K562 (cell line): ENCODE results near the gene DRD3. TPM values are rescaled to one million over a fixed set of nuclear protein-coding genes. Genes with fewer than 3 reads are reported as not detected.

ENCODE experiments used
- ATAC-seq: fragments of 200-7000 bp; cut with Tn5 transposase; 3 replicates; pipeline ENCODE4 v1.9.1; 2020; ENCODE audit warnings: moderate library complexity
- BruUV-seq: library from RNA; stranded (reverse); fragments of 400-500 nt; replicated peaks from 2 replicates; lab custom pipeline; 2021; lab: Mats Ljungman, UMichigan
- CTCF ChIA-PET: fragments of 300-600 bp; formaldehyde crosslinking; extraction: SDS; loops from one replicate; lab custom pipeline; 2021; ENCODE audit warnings: low intra/inter-chr PET ratio; lab: Yijun Ruan, JAX
- POLR2A ChIA-PET: fragments of 300-600, 350-650 bp; sonication (Branson Sonifier 250); formaldehyde crosslinking; extraction: SDS; loops from one replicate; lab custom pipeline; 2021; ENCODE audit warnings: antibody characterized with exemption, inconsistent platforms; lab: Yijun Ruan, JAX
- DNase-seq, 4 experiments: peaks; one replicate each; pipeline versions ENCODE4 v3.0.0 to v3.0.0-alpha.2; 2011 to 2018; ENCODE audit warnings: low spot score in 3 of 4, mixed read lengths in 3 of 4; ENCODE audit errors: extremely low read depth in 1 of 4
- FAIRE-seq: peaks from 2 replicates; lab custom pipeline; 2011; peaks lifted over from hg19 to GRCh38; lab: Jason Lieb, UNC
- H2AFZ ChIP-seq: 2 replicates; pipeline ENCODE4 v1.6.0; 2011; ENCODE audit warnings: low read depth, low read length, control low read depth, inconsistent platforms
- H3K27ac ChIP-seq: fragments of 200-600 bp; 3 replicates; pipeline ENCODE4 v1.8.0; 2011; ENCODE audit warnings: low read depth, mild to moderate bottlenecking, control low read depth, inconsistent platforms, low read length, moderate library complexity, mixed read lengths; ENCODE audit errors: extremely low read depth
- H3K27me3 ChIP-seq, 2 experiments: fragments of 300-600 bp in 1 of 2; 2 replicates in 1 of 2; 3 replicates in 1 of 2; pipeline versions ENCODE4 v1.6.0 to v1.8.0; 2011; ENCODE audit warnings: inconsistent platforms in 2 of 2, low read length in 2 of 2, mild to moderate bottlenecking in 1 of 2, mixed read lengths in 1 of 2, moderate library complexity in 1 of 2; ENCODE audit not compliant: control insufficient read depth in 2 of 2, insufficient read depth in 2 of 2
- H3K36me3 ChIP-seq: fragments of 300-600 bp; 3 replicates; pipeline ENCODE4 v1.8.0; 2011; ENCODE audit warnings: mild to moderate bottlenecking, low read length, inconsistent platforms; ENCODE audit not compliant: control insufficient read depth, insufficient read depth
- H3K4me1 ChIP-seq, 2 experiments: fragments of 200-600 bp in 1 of 2; replicated peaks in 1 of 2; 2 replicates in 1 of 2; 3 replicates in 1 of 2; pipeline versions ENCODE4 v1.5.1 to v1.8.0; 2011; ENCODE audit warnings: inconsistent platforms in 2 of 2, low read length in 2 of 2, mild to moderate bottlenecking in 1 of 2, mixed read lengths in 1 of 2, moderate library complexity in 1 of 2; ENCODE audit not compliant: control insufficient read depth in 2 of 2, insufficient read depth in 2 of 2
- H3K4me2 ChIP-seq: 2 replicates; pipeline ENCODE4 v1.6.1; 2011; ENCODE audit warnings: low read length, control low read depth, inconsistent platforms, mixed read lengths; ENCODE audit not compliant: insufficient read depth
- H3K4me3 ChIP-seq: fragments of 200-600 bp; sonication (generic), shearing (Covaris generic); 2 replicates; pipeline ENCODE4 v1.5.1; 2016; ENCODE audit warnings: control low read depth, inconsistent platforms
- H3K79me2 ChIP-seq: fragments of 200-600 bp; 3 replicates; pipeline ENCODE4 v1.8.0; 2011; ENCODE audit warnings: low read length, inconsistent platforms; ENCODE audit not compliant: control insufficient read depth, insufficient read depth
- H3K9ac ChIP-seq, 2 experiments: 2 replicates each; pipeline versions ENCODE4 v1.6.0 to v1.6.1; 2011; ENCODE audit warnings: low read depth in 2 of 2, low read length in 2 of 2, control low read depth in 1 of 2, inconsistent platforms in 1 of 2, mild to moderate bottlenecking in 1 of 2, mixed read lengths in 1 of 2; ENCODE audit not compliant: insufficient read depth in 1 of 2
- H3K9me1 ChIP-seq: one replicate; pipeline ENCODE4 v1.6.0; 2011; ENCODE audit warnings: inconsistent platforms, mild to moderate bottlenecking, low read length, moderate library complexity; ENCODE audit not compliant: control insufficient read depth, insufficient read depth
- H3K9me3 ChIP-seq: replicated peaks from 2 replicates; pipeline ENCODE4 v1.5.1; 2011; ENCODE audit warnings: low read depth, low read length, inconsistent platforms; ENCODE audit not compliant: control insufficient read depth, insufficient read depth
- H4K20me1 ChIP-seq: replicated peaks from 2 replicates; pipeline ENCODE4 v1.6.1; 2011; ENCODE audit warnings: low read length, inconsistent platforms, mixed read lengths; ENCODE audit not compliant: control insufficient read depth, insufficient read depth
- BACH1 ChIP-seq: fragments of 200-800 bp; sonication (Bioruptor generic); IDR thresholded peaks from 2 replicates; pipeline ENCODE4 v1.6.1; 2016; ENCODE audit warnings: missing genetic modification characterization, missing compliant biosample characterization
- CAMTA2 ChIP-seq: fragments of 250-450 bp; sonication (Bioruptor Pico); conservative IDR thresholded peaks from 2 replicates; pipeline ENCODE4 v1.5.1; 2022
- FOS ChIP-seq: IDR thresholded peaks from 3 replicates; pipeline ENCODE4 v1.6.1; 2011; ENCODE audit not compliant: insufficient read length; ENCODE audit errors: extremely low read depth
- IRF9 ChIP-seq: fragments of 450-650 bp; IDR thresholded peaks from 2 replicates; pipeline ENCODE4 v1.6.1; 2016; ENCODE audit warnings: missing biosample characterization, missing genetic modification characterization
- LEF1 ChIP-seq: fragments of 450-650 bp; IDR thresholded peaks from 2 replicates; pipeline ENCODE4 v1.6.1; 2016; ENCODE audit warnings: mild to moderate bottlenecking
- MTA1 ChIP-seq: fragments of 450-650 bp; IDR thresholded peaks from 2 replicates; pipeline ENCODE4 v1.6.1; 2017; ENCODE audit warnings: borderline replicate concordance
- PHTF2 ChIP-seq: fragments of 250-450 bp; sonication (Bioruptor Pico); IDR thresholded peaks from 2 replicates; pipeline ENCODE4 v1.5.0; 2021; ENCODE audit warnings: mild to moderate bottlenecking
- POLR2AphosphoS5 ChIP-seq: IDR thresholded peaks from 2 replicates; pipeline ENCODE4 v1.6.1; 2011; ENCODE audit warnings: mild to moderate bottlenecking, low read depth, low read length, moderate library complexity; ENCODE audit not compliant: control insufficient read depth, insufficient read depth
- TOE1 ChIP-seq, 2 experiments: fragments of 450-650 bp in 1 of 2; sonication (generic) in 1 of 2; formaldehyde crosslinking in 1 of 2; IDR thresholded peaks; 2 replicates each; pipeline versions ENCODE4 v1.7.1 to v1.8.0; 2016 to 2022; ENCODE audit warnings: borderline replicate concordance in 2 of 2, mild to moderate bottlenecking in 2 of 2, antibody characterized with exemption in 1 of 2, inconsistent platforms in 1 of 2, low read depth in 1 of 2, missing genetic modification reagents in 1 of 2, moderate library complexity in 1 of 2
- U2AF2 ChIP-seq: fragments of 200-400 bp; formaldehyde crosslinking; optimal IDR thresholded peaks from 2 replicates; pipeline ENCODE3; 2017; ENCODE audit warnings: low read depth, mild to moderate bottlenecking, low read length
- ZNF133 ChIP-seq: fragments of 250-450 bp; sonication (Bioruptor Pico); IDR thresholded peaks from 2 replicates; pipeline ENCODE4 v1.4.0; 2020; ENCODE audit warnings: mild to moderate bottlenecking
- ZNF165 ChIP-seq: fragments of 250-450 bp; sonication (Bioruptor Pico); IDR thresholded peaks from 2 replicates; pipeline ENCODE4 v1.4.0; 2020; ENCODE audit warnings: borderline replicate concordance
- ZNF277 ChIP-seq: fragments of 250-450 bp; sonication (Bioruptor Pico); IDR thresholded peaks from 2 replicates; pipeline ENCODE4 v1.8.0; 2022; ENCODE audit warnings: inconsistent platforms, mild to moderate bottlenecking, moderate library complexity, borderline replicate concordance
- WGBS: fragments of 100-300 bp; shearing (Covaris generic); methylation state at CpG from one replicate; pipeline ENCODE4 v1.1.6; 2016; ENCODE audit warnings: low coverage, mixed read lengths; ENCODE audit not compliant: insufficient coverage; ENCODE audit errors: missing lambda C conversion rate; 5-methylcytosine and 5-hydroxymethylcytosine counted together
- in situ Hi-C: fragments of 300-500 bp; cut with MboI; formaldehyde crosslinking; loops from 4 replicates; pipeline ENCODE4 v1.15.0; 2018; ENCODE audit warnings: inconsistent platforms, mixed read lengths
- intact Hi-C: fragments of 100-400 bp; cut with micrococcal nuclease; formaldehyde crosslinking; loops from 2 replicates; pipeline ENCODE4 v1.14.2; 2022
- polyA plus RNA-seq, 8 experiments: library from polyadenylated mRNA; depleted of rRNA in 4 of 8; stranded (reverse) in 5 of 8; unstranded in 3 of 8; fragments of >200 nt; fragmentation: Nextera tagmentation in 2 of 8; fragmentation: Illumina TruSeq in 1 of 8; extraction: Ambion mirVana in 2 of 8; extraction: Trizol in 1 of 8; gene quantifications; 2 replicates each; pipeline versions ENCODE4 v1.2.1 to v1.2.3, GENCODE V29; 2011 to 2014; ENCODE audit warnings: inconsistent platforms in 1 of 8, missing spikeins in 1 of 8
- total RNA-seq, 7 experiments: library from RNA; depleted of rRNA in 6 of 7; stranded (reverse); fragments of >200 nt in 6 of 7; fragmentation: Illumina TruSeq in 2 of 7; extraction: Trizol in 2 of 7; gene quantifications; 2 replicates each; pipeline versions ENCODE4 v1.2.1 to v1.2.3, GENCODE V29; 2011 to 2021; ENCODE audit warnings: low replicate concordance in 1 of 7

The DRD3 gene
- total and polyA plus RNA-seq, 9 of the 15 experiments (the other 6 are each of a cell fraction or from before 2014, with no cell fraction given): not detected

GRCh38 chr3:114219741-114220140 is 40.9 kb upstream of the DRD3 start:
- no peaks in the 10 kb centered on the region for H3K36me3 ChIP-seq
- ATAC-seq (no peak), FAIRE-seq (no peak), DNase-seq (no peak)
- H3K79me2 ChIP-seq: no peaks in the 10 kb centered on the region
- CTCF ChIA-PET: no interaction called here
- H3K27me3 ChIP-seq: no peaks in the 10 kb centered on the region
- H2AFZ ChIP-seq: no peak overlapping the region
- H3K4me2 ChIP-seq: no peak overlapping the region
- H3K4me1 ChIP-seq: no peaks in the 10 kb centered on the region
- no peak for TF ChIP-seq ZNF133 (CRISPR knock-in tag)
- TF ChIP-seq ZNF165 (CRISPR knock-in tag): no peak
- TF ChIP-seq PHTF2 (CRISPR knock-in tag): no peak
- POLR2A ChIA-PET: no interaction called here
- H3K9me3 ChIP-seq: no peaks in the 10 kb centered on the region
- H3K9ac ChIP-seq: no peak overlapping the region
- no peak overlapping the region for H3K4me3 ChIP-seq
- H3K27ac ChIP-seq: no peak overlapping the region
- 15% methylated on average over 2 of the region's 2 CpGs for WGBS
- BruUV-seq: no TSS peak
- in situ Hi-C loops (no loop called here), intact Hi-C loops (no loop called here)
- H4K20me1 ChIP-seq: no peaks in the 10 kb centered on the region
- H3K9me1 ChIP-seq: no peaks in the 10 kb centered on the region

- no peaks in the 10 kb centered on the region; a peak in 2 of 5 replicates for H3K4me1 ChIP-seq
- no peak overlapping the region for H3K9ac ChIP-seq
- H3K4me2 ChIP-seq: no peak overlapping the region
- CTCF ChIA-PET: no interaction called here
- H3K4me3 ChIP-seq: no peak overlapping the region
- ATAC-seq: no peak
- no peaks in the 10 kb centered on the region for H3K9me3 ChIP-seq
- H3K36me3 ChIP-seq: no peaks in the 10 kb centered on the region
- no peak overlapping the region for H3K27ac ChIP-seq
- H3K27me3 ChIP-seq: no peaks in the 10 kb centered on the region
- intact Hi-C loops: no loop called here
- POLR2A ChIA-PET: no interaction called here
- in situ Hi-C loops: no loop called here
- H3K9me1 ChIP-seq: no peaks in the 10 kb centered on the region
- no peaks in the 10 kb centered on the region for H3K79me2 ChIP-seq
- WGBS: under 1% methylated on average over 11 of the region's 12 CpGs
- H2AFZ ChIP-seq: no peak overlapping the region
- BruUV-seq: no TSS peak
- no peaks in the 10 kb centered on the region for H4K20me1 ChIP-seq
- DNase-seq: no peak
- FAIRE-seq: no peak
- TF ChIP-seq LEF1: no peak
- TF ChIP-seq MTA1: no peak
- TF ChIP-seq CAMTA2: no peak
- no peak for TF ChIP-seq POLR2AphosphoS5
- TF ChIP-seq FOS: no peak
- no peak for TF ChIP-seq IRF9 (tag)
- TF ChIP-seq BACH1 (tag): no peak
- TF ChIP-seq U2AF2: no peak
- no peak for TF ChIP-seq TOE1 (IDR thresholded peaks at IDR 0.05; ENCODE audit: borderline replicate concordance)
- no peak for TF ChIP-seq TOE1 (CRISPR knock-in tag; IDR thresholded peaks at IDR 0.05; ENCODE audit: borderline replicate concordance, low read depth)
- TF ChIP-seq ZNF277: no peak
These were observed 39.8 kb upstream of the DRD3 start for GRCh38 chr3:114218578-114219185.
